ENCODE measurements around the gene GNAT3. TPM values are rescaled to one million over a fixed set of nuclear protein-coding genes. Genes with fewer than 3 reads are reported as not detected.

GNAT3 gene
- total RNA-seq, 4 donors from 2014 or later: not detected

DNA sequence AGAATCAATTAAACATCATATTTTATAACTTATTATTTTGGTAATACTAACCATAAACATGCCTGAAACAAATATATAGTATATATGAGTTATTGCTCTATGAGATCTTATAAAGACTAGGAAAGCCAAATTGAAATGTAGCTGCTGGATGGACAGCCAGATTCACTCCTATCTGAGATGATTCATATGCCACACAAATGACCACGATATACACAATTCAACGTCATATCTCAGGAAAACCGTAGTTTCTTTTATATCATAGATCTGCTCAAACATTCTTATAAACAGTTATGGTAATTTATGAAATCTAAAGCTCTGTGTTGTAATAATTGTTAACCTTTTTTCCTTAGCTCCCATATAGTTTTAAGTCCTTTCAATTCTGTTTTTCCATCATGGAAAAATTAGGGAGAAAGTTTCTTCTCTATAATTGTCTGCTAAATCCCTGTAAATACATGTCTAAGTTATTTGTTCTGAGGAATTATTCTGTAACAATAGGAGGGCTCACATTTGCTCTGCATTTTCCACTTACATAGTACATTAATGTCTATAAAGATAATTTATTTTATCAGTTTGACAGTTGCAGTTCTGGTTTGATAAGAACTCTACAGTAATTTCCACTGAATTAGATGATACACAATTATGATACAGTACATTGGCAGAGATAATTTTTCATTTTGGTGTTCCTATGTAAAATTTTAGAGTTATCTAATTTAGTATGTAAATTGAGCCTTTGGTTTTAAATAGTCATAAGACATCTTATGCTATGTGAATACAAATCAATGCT lies 42.7 kb downstream of the GNAT3 start:
- intact Hi-C loops (cut with DNase I; ENCODE audit: low total_unique reads): no loop called here
- Histone ChIP-seq H3K36me3 (no peaks in the 10 kb centered on the region), H3K9me3 (no peaks in the 10 kb centered on the region), H3K4me3 (no peak overlapping the region), H3K27ac (no peak overlapping the region), H3K27me3 (no peaks in the 10 kb centered on the region), H3K4me1 (no peaks in the 10 kb centered on the region)
- DNase-seq: no peak
- no peak for TF ChIP-seq POLR2A (IDR thresholded peaks at IDR 0.05)
- TF ChIP-seq, protein P1, sequence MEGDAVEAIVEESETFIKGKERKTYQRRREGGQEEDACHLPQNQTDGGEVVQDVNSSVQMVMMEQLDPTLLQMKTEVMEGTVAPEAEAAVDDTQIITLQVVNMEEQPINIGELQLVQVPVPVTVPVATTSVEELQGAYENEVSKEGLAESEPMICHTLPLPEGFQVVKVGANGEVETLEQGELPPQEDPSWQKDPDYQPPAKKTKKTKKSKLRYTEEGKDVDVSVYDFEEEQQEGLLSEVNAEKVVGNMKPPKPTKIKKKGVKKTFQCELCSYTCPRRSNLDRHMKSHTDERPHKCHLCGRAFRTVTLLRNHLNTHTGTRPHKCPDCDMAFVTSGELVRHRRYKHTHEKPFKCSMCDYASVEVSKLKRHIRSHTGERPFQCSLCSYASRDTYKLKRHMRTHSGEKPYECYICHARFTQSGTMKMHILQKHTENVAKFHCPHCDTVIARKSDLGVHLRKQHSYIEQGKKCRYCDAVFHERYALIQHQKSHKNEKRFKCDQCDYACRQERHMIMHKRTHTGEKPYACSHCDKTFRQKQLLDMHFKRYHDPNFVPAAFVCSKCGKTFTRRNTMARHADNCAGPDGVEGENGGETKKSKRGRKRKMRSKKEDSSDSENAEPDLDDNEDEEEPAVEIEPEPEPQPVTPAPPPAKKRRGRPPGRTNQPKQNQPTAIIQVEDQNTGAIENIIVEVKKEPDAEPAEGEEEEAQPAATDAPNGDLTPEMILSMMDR (IDR thresholded peaks at IDR 0.05): no peak

GRCh38 chr7:80467069-80467468 lies 44.8 kb downstream of the GNAT3 start:
- no peak overlapping the region for H3K27ac ChIP-seq
- no peaks in the 10 kb centered on the region for H3K9me3 ChIP-seq
- H3K27me3 ChIP-seq: no peaks in the 10 kb centered on the region
- intact Hi-C loops (cut with DNase I; ENCODE audit: low total_unique reads): no loop called here
- no peak overlapping the region for H3K4me3 ChIP-seq
- DNase-seq: no peak
- no peak for TF ChIP-seq POLR2A (IDR thresholded peaks at IDR 0.05)
- TF ChIP-seq, protein P1 (IDR thresholded peaks at IDR 0.05): no peak
- H3K4me1 ChIP-seq: no peaks in the 10 kb centered on the region
- H3K36me3 ChIP-seq: no peaks in the 10 kb centered on the region

DNA sequence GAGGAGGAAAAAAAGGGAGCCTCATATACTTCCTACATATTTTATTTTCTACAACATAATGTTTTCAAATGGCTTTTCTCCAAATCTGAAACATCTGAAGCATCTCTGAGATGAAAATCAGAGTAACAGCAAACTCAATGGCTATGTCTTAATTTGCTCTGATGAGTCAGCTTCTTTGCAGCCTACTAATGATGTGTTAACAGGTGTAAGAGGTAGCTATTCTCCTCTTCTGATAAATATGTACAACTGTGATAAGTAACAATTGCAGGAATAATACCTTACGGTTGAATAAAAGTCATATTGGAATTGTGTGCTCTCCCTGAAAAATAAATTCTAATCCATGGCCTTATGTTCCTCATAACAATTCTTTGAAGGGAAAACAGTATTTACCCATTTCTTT lies 45.2 kb downstream of the GNAT3 start:
- H3K4me1 ChIP-seq: no peaks in the 10 kb centered on the region
- no peaks in the 10 kb centered on the region for H3K36me3 ChIP-seq
- H3K27me3 ChIP-seq: no peaks in the 10 kb centered on the region
- DNase-seq: no peak
- no peaks in the 10 kb centered on the region for H3K9me3 ChIP-seq
- TF ChIP-seq POLR2A (IDR thresholded peaks at IDR 0.05): no peak
- TF ChIP-seq, protein P1 (IDR thresholded peaks at IDR 0.05): no peak
- intact Hi-C loops (cut with DNase I; ENCODE audit: low total_unique reads): no loop called here
- H3K4me3 ChIP-seq: no peak overlapping the region
- no peak overlapping the region for H3K27ac ChIP-seq

DNA sequence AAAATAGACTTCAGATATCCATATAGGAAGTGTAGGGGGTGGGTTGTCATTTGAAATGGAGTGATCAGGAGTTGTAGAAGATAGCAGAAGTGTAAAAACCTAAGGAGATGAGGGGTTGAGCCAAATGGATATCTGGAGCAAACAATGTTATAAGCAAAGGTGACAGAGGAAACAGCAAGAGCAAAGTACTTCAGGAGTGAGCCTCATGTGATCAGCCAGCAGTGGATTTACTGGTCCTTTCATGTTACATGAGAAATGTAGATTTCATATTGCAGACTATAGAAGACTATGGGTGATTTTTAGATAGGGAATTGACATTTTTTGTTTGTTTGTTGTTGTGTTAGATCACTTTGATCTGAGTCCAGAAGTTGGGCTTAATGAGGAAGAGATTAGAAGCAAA lies 47.7 kb downstream of the GNAT3 start:
- H3K4me1 ChIP-seq: no peaks in the 10 kb centered on the region
- no peaks in the 10 kb centered on the region for H3K36me3 ChIP-seq
- H3K9me3 ChIP-seq: no peaks in the 10 kb centered on the region
- H3K27me3 ChIP-seq: no peaks in the 10 kb centered on the region
- DNase-seq: no peak
- no peak overlapping the region for H3K4me3 ChIP-seq
- H3K27ac ChIP-seq: no peak overlapping the region
- intact Hi-C loops (cut with DNase I; ENCODE audit: low total_unique reads): no loop called here
- TF ChIP-seq, protein P1 (IDR thresholded peaks at IDR 0.05): no peak
- no peak for TF ChIP-seq POLR2A (IDR thresholded peaks at IDR 0.05)

GRCh38 chr7:80463272-80463920 lies 48.5 kb downstream of the GNAT3 start:
- DNase-seq: no peak
- Histone ChIP-seq H3K4me1 (no peaks in the 10 kb centered on the region), H3K4me3 (no peak overlapping the region), H3K9me3 (no peaks in the 10 kb centered on the region), H3K27ac (no peak overlapping the region), H3K27me3 (no peaks in the 10 kb centered on the region), H3K36me3 (no peaks in the 10 kb centered on the region)
- intact Hi-C loops (cut with DNase I; ENCODE audit: low total_unique reads): no loop called here
- TF ChIP-seq POLR2A (IDR thresholded peaks at IDR 0.05): no peak
- TF ChIP-seq, protein P1 (IDR thresholded peaks at IDR 0.05): no peak

Data from uterus (tissue), 4 donors.